MCF 10A (cell line): ENCODE measurements around the gene ZNF638. TPM values are rescaled to one million over a fixed set of nuclear protein-coding genes. Genes with fewer than 3 reads are reported as not detected.

Experiments used
- BruUV-seq: library from RNA; stranded (reverse); fragments of 400-500 nt; replicated peaks from 2 replicates; lab custom pipeline; 2021; lab: Mats Ljungman, UMichigan
- CTCF ChIA-PET: fragments of 300-600 bp; sonication (Branson Sonifier 250); formaldehyde crosslinking; extraction: SDS; loops from one replicate; lab custom pipeline; 2021; ENCODE audit warnings: antibody characterized with exemption, inconsistent platforms; lab: Yijun Ruan, JAX
- POLR2A ChIA-PET: fragments of 300-600, 350-650 bp; sonication (Branson Sonifier 250); formaldehyde crosslinking; extraction: SDS; loops from one replicate; lab custom pipeline; 2020; ENCODE audit warnings: antibody characterized with exemption, inconsistent platforms; lab: Yijun Ruan, JAX
- DNase-seq: peaks from one replicate; pipeline ENCODE4 v3.0.0-alpha.2; 2018; ENCODE audit not compliant: unreplicated experiment
- H3K27ac Mint-ChIP-seq: one replicate; pipeline ENCODE4 v1.8.0; 2022; ENCODE audit warnings: mild to moderate bottlenecking, low read depth, mixed read lengths; ENCODE audit not compliant: unreplicated experiment
- H3K27me3 Mint-ChIP-seq: one replicate; pipeline ENCODE4 v1.8.0; 2022; ENCODE audit warnings: mixed read lengths; ENCODE audit not compliant: insufficient read depth, unreplicated experiment
- H3K36me3 Mint-ChIP-seq: one replicate; pipeline ENCODE4 v1.8.0; 2022; ENCODE audit warnings: mild to moderate bottlenecking, moderate library complexity, mixed read lengths; ENCODE audit not compliant: insufficient read depth, unreplicated experiment
- H3K4me1 Mint-ChIP-seq: one replicate; pipeline ENCODE4 v1.8.0; 2022; ENCODE audit warnings: mixed read lengths; ENCODE audit not compliant: insufficient read depth, unreplicated experiment
- H3K4me3 Mint-ChIP-seq: one replicate; pipeline ENCODE4 v1.8.0; 2022; ENCODE audit warnings: mild to moderate bottlenecking, moderate library complexity, mixed read lengths; ENCODE audit not compliant: unreplicated experiment
- H3K9me3 Mint-ChIP-seq: one replicate; pipeline ENCODE4 v1.8.0; 2022; ENCODE audit warnings: mixed read lengths; ENCODE audit not compliant: unreplicated experiment
- intact Hi-C: fragments of 100-400 bp; cut with micrococcal nuclease; formaldehyde crosslinking; loops from 2 replicates; pipeline ENCODE4 v1.14.1; 2022
- total RNA-seq: library from RNA; stranded (reverse); gene quantifications from 2 replicates; pipeline ENCODE4 v1.2.3, GENCODE V29; 2022
- TF ChIP-seq, protein P1 (sequence below): fragments of 200-600 bp; IDR thresholded peaks from one replicate; pipeline ENCODE4 v1.8.0; 2022; ENCODE audit warnings: antibody characterized with exemption, mild to moderate bottlenecking; ENCODE audit not compliant: unreplicated experiment

Gene ZNF638
- total RNA-seq, 1 experiment from 2014 or later = 142 TPM

DNA sequence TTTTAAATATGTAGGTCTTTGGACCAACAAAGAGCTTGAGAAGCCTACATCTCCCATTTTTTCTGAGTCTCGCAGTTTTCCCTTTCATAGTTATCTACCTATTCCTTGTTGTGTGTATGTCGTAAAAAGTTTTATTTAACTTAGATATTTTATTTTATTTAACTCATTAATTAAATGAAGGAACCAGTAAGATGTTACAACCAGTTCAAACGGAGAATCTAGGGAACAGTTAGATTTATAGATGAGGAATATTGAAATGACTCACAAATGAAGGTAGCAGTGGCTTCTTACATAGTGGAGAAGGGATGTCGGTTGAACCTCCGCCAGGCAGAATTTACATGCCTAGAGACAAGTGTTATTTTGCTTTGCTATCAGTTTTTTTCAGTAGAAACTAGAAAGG is 48.5 kb upstream of the ZNF638 start:
- ChIA-PET POLR2A (interaction anchor here (0.6 to 1.4 kb wide), 4 partner anchors 8 to 58 kb away, joined by 3 to 4 read pairs (median 3); partner anchors contain the start of gene PAIP2B), CTCF (interaction anchor here (1.0 to 6.1 kb wide), 4 partner anchors 17 to 132 kb away, joined by 3 to 53 read pairs (median 12); no protein-coding TSS in a partner anchor)
- no peak overlapping the region for H3K4me3 Mint-ChIP-seq
- intact Hi-C loops = no loop called here
- TF ChIP-seq, protein P1, sequence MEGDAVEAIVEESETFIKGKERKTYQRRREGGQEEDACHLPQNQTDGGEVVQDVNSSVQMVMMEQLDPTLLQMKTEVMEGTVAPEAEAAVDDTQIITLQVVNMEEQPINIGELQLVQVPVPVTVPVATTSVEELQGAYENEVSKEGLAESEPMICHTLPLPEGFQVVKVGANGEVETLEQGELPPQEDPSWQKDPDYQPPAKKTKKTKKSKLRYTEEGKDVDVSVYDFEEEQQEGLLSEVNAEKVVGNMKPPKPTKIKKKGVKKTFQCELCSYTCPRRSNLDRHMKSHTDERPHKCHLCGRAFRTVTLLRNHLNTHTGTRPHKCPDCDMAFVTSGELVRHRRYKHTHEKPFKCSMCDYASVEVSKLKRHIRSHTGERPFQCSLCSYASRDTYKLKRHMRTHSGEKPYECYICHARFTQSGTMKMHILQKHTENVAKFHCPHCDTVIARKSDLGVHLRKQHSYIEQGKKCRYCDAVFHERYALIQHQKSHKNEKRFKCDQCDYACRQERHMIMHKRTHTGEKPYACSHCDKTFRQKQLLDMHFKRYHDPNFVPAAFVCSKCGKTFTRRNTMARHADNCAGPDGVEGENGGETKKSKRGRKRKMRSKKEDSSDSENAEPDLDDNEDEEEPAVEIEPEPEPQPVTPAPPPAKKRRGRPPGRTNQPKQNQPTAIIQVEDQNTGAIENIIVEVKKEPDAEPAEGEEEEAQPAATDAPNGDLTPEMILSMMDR = no peak
- H3K27ac Mint-ChIP-seq = no peak overlapping the region
- DNase-seq = no peak
- no peaks in the 10 kb centered on the region for H3K9me3 Mint-ChIP-seq
- no peaks in the 10 kb centered on the region for H3K36me3 Mint-ChIP-seq
- no TSS peak for BruUV-seq
- peaks cover 4% of the 10 kb centered on the region for H3K4me1 Mint-ChIP-seq
- H3K27me3 Mint-ChIP-seq = no peaks in the 10 kb centered on the region

DNA sequence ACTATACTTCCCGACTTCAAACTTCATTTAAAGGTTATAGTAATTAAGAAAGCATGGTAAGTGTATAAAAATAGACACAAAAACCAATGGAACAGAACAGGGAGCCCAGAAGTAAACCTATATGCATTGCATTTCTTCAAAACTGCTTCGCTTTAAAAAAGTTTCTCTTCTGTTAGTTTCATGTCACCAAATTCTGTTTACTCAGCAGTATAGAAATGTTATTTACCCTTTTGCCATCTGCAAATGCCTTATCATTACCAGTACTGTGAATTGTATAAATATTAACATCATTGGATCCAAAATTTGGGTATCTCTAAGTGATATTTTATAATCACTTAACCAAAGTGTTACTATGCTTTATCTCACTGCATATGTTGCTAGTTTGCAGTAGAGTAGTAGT is 45.9 kb upstream of the ZNF638 start:
- CTCF ChIA-PET = interaction anchor here (3.0 to 6.1 kb wide), 2 partner anchors 14 to 62 kb away, joined by 15 to 53 read pairs; no protein-coding TSS in a partner anchor
- no peak for DNase-seq

DNA sequence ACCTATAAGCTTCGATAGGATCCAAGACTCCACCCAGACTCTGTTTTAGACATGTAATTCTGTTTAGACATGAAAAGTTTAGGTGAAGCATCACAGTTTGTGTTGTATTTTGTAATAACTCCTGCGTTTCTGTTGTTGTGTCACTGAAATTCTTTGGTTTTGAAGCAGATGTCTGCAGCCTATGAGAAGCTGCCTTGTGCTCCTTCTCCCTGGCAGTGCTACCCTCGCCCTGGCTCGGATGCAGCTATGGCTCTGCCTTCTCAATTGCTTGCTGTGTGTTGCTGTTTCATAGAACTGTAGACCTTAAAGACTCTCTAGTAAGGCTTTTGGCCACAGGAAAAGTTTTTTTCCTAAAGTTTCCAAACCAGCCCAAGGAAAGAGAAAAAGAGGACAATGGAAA is 40.2 kb upstream of the ZNF638 start:
- H3K9me3 Mint-ChIP-seq = no peaks in the 10 kb centered on the region
- no peak overlapping the region for H3K27ac Mint-ChIP-seq
- TF ChIP-seq, protein P1 = no peak
- CTCF ChIA-PET = no interaction called here
- no TSS peak for BruUV-seq
- H3K27me3 Mint-ChIP-seq = no peaks in the 10 kb centered on the region
- H3K36me3 Mint-ChIP-seq = no peaks in the 10 kb centered on the region
- POLR2A ChIA-PET = interaction anchor here (0.7 to 0.8 kb wide), 2 partner anchors 9 to 151 kb away, joined by 3 read pairs; no protein-coding TSS in a partner anchor
- no peak overlapping the region for H3K4me3 Mint-ChIP-seq
- H3K4me1 Mint-ChIP-seq = no peaks in the 10 kb centered on the region
- intact Hi-C loops = no loop called here
- DNase-seq = no peak

More for the DNA sequence above, 45.9 kb upstream of the ZNF638 start:
- H3K27me3 Mint-ChIP-seq = no peaks in the 10 kb centered on the region
- BruUV-seq = no TSS peak
- H3K4me1 Mint-ChIP-seq = no peaks in the 10 kb centered on the region
- H3K9me3 Mint-ChIP-seq = no peaks in the 10 kb centered on the region
- no peak overlapping the region for H3K4me3 Mint-ChIP-seq
- H3K36me3 Mint-ChIP-seq = no peaks in the 10 kb centered on the region
- H3K27ac Mint-ChIP-seq = no peak overlapping the region
- intact Hi-C loops = no loop called here
- POLR2A ChIA-PET = no interaction called here
- TF ChIP-seq, protein P1 = no peak

DNA sequence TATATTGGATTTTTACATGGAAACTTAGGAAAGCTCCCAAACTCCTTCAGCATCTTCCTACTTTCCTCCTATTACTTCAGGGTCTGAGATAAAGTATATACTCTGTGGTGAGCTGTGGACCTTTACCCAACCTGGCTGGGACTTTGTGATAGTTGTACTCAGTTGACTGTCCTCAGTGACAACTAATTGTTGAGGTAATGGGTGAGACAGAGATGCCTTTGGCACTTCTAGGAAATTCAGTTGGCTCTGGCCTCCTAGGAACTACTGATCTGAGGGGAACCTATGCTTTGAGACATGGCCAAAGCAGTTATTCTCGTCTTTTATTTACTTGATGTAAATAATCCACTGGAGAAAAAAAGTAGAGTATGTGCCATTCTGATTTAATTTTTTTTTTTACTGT is 39.4 kb upstream of the ZNF638 start:
- BruUV-seq = no TSS peak
- TF ChIP-seq, protein P1 = no peak
- Mint-ChIP-seq H3K4me3 (no peak overlapping the region), H3K36me3 (no peaks in the 10 kb centered on the region), H3K4me1 (no peaks in the 10 kb centered on the region), H3K9me3 (no peaks in the 10 kb centered on the region), H3K27ac (no peak overlapping the region), H3K27me3 (no peaks in the 10 kb centered on the region)
- ChIA-PET CTCF (no interaction called here), POLR2A (no interaction called here)
- intact Hi-C loops = no loop called here
- no peak for DNase-seq
